ENCODE results near the gene GRWD1.
"Not testable (repeated sequence)": the region's sequence is repeated elsewhere in the genome, so short reads cannot be mapped to it uniquely, and the experiment has no call there.

The GRWD1 gene

GRCh38 chr19:48480558-48481500 is 35.0 kb downstream of the GRWD1 start:
- peak; percentile 29 to 70 (median 50) for DNase-seq

GRCh38 chr19:48481846-48482639 is 36.3 kb downstream of the GRWD1 start:
- DNase-seq: no peak

GRCh38 chr19:48483301-48483700 is 37.5 kb downstream of the GRWD1 start:
- no peak for DNase-seq

GRCh38 chr19:48484247-48484893 is 38.6 kb downstream of the GRWD1 start:
- no peak for DNase-seq

GRCh38 chr19:48484931-48485612 is 39.3 kb downstream of the GRWD1 start:
- no peak for DNase-seq

GRCh38 chr19:48486706-48487105 is 40.9 kb downstream of the GRWD1 start:
- DNase-seq: not testable (repeated sequence)

- no peak for DNase-seq
These were observed 41.8 kb downstream of the GRWD1 start for GRCh38 chr19:48487544-48487943.

GRCh38 chr19:48487948-48488347 is 42.2 kb downstream of the GRWD1 start:
- DNase-seq: no peak

- not testable (repeated sequence) for DNase-seq
These were observed 42.7 kb downstream of the GRWD1 start for GRCh38 chr19:48488478-48488877.

- DNase-seq: peak; percentile 76 to 89 (median 86)
These were observed 43.9 kb downstream of the GRWD1 start for GRCh38 chr19:48489608-48490216.

GRCh38 chr19:48490981-48491792 is 45.4 kb downstream of the GRWD1 start:
- DNase-seq: peak in 2 of 4 experiments; percentile 42 to 47

- no peak for DNase-seq
These were observed 46.0 kb downstream of the GRWD1 start for GRCh38 chr19:48491793-48492123.

- DNase-seq: peak; percentile 97
These were observed 47.3 kb downstream of the GRWD1 start for GRCh38 chr19:48492925-48493717.

GRCh38 chr19:48493718-48494401 is 48.1 kb downstream of the GRWD1 start:
- no peak for DNase-seq

GRCh38 chr19:48495396-48495795 is 49.6 kb downstream of the GRWD1 start:
- DNase-seq: peak; percentile 68 to 81 (median 74)

GRCh38 chr19:48496959-48497727 is 51.4 kb downstream of the GRWD1 start:
- DNase-seq: no peak

- no peak for DNase-seq
These were observed 52.2 kb downstream of the GRWD1 start for GRCh38 chr19:48497728-48498594.
